ENCODE measurements around the gene EXD3. TPM values are rescaled to one million over a fixed set of nuclear protein-coding genes. Genes with fewer than 3 reads are reported as not detected.

The EXD3 gene
- total and polyA plus RNA-seq, 5 donors, result 7.9 to 14.6 (median 12.6) TPM

- 94% methylated on average over 44 of the region's 44 CpGs for WGBS
- Histone ChIP-seq H3K9me3 (ENCODE audit: control insufficient read depth, low read length) (no peaks in the 10 kb centered on the region), H3K4me3 (ENCODE audit: low read length) (no peak overlapping the region), H3K27ac (ENCODE audit: low read length) (no peak overlapping the region), H3K4me1 (ENCODE audit: control insufficient read depth, insufficient read depth, low read length) (no peaks in the 10 kb centered on the region), H3K27me3 (ENCODE audit: control insufficient read depth, insufficient read depth) (no peaks in the 10 kb centered on the region)
- DNase-seq (peak in 2 of 3 donors; percentile 71 to 72), ATAC-seq (no peak)
- intact Hi-C loops (cut with DNase I), result no loop called here
Observed at GRCh38 chr9:137457406-137458193, 34.6 kb upstream of the EXD3 start.

DNA sequence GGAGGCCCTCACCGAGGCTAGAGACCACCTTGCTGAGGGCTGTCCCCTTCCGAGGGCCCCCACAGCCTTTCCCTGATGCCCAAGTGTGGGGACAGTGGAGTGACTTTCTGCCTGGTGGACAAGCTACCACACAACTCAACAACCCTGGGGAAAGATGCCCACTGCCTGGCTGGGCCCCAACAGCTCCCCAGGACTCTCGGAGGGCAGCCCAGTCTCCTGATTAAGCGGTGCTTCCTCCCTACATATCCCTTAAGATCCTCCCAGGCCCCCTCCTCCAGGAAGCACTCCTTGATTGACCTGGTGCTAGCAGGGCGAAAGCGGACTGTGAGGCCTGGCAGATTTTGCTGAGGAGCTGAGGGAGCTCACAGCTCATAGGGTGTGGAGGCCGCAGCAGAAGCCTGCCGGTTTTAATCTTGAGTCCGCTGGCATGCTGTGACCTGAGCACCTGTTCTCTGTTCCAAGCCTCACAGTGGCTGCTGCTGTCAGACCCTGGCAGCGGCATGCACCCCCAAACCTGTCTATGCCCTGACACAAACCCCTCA is 34.0 kb upstream of the EXD3 start:
- H3K9me3 ChIP-seq (ENCODE audit: control insufficient read depth, low read length), result no peaks in the 10 kb centered on the region
- DNase-seq, result peak; percentile 25 to 55 (median 39)
- 94% methylated on average over 10 of the region's 10 CpGs for WGBS
- no peak overlapping the region for H3K27ac ChIP-seq (ENCODE audit: low read length)
- intact Hi-C loops (cut with DNase I), result no loop called here
- no peak for ATAC-seq
- H3K4me3 ChIP-seq (ENCODE audit: low read length), result no peak overlapping the region
- no peaks in the 10 kb centered on the region for H3K4me1 ChIP-seq (ENCODE audit: control insufficient read depth, insufficient read depth, low read length)
- H3K27me3 ChIP-seq (ENCODE audit: control insufficient read depth, insufficient read depth), result no peaks in the 10 kb centered on the region

GRCh38 chr9:137456061-137456863 is 33.3 kb upstream of the EXD3 start:
- Histone ChIP-seq H3K4me3 (ENCODE audit: low read length) (no peak overlapping the region), H3K4me1 (ENCODE audit: control insufficient read depth, insufficient read depth, low read length) (no peaks in the 10 kb centered on the region), H3K27me3 (ENCODE audit: control insufficient read depth, insufficient read depth) (no peaks in the 10 kb centered on the region), H3K9me3 (ENCODE audit: control insufficient read depth, low read length) (no peaks in the 10 kb centered on the region), H3K27ac (ENCODE audit: low read length) (no peak overlapping the region)
- intact Hi-C loops (cut with DNase I), result no loop called here
- WGBS, result 80% methylated on average over 12 of the region's 12 CpGs
- DNase-seq (peak in 2 of 3 donors; percentile 16 to 41), ATAC-seq (no peak)

DNA sequence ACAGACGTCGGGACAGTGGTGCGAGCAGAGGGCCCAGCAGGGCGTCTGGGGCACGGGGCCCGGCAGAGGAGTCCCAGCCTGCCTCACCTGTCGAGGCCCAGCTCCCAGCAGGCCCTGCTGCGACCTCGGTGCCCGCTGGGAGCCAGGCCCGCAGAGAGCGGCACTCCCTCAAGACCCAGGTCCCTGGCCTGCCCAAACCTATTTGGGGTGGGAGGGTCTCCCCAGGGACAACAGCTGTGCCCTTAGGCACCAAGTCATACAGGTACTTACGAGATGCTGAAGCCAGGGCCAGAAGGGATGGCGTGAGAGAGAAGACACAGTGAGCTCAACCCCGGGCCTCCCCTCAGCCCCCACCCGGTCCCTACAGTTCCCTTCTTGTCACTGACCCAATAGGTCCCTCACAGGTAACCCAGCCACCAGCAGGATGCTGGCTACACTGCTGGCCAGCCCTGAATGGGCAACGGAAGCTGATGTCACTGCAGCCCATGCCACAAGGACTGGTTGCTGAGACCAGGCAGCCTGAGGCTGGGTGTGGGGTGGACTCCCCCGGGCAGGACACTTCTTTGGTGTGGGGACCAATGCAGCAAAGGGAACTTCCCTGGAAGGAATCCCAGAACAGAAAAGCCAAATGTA is 32.5 kb upstream of the EXD3 start:
- Histone ChIP-seq H3K27ac (ENCODE audit: low read length) (no peak overlapping the region), H3K4me1 (ENCODE audit: control insufficient read depth, insufficient read depth, low read length) (no peaks in the 10 kb centered on the region), H3K27me3 (ENCODE audit: control insufficient read depth, insufficient read depth) (no peaks in the 10 kb centered on the region), H3K9me3 (ENCODE audit: control insufficient read depth, low read length) (no peaks in the 10 kb centered on the region), H3K4me3 (ENCODE audit: low read length) (no peak overlapping the region)
- intact Hi-C loops (cut with DNase I), result no loop called here
- ATAC-seq (no peak), DNase-seq (peak; percentile 14 to 37 (median 32))
- WGBS, result 86% methylated on average over 18 of the region's 18 CpGs

DNA sequence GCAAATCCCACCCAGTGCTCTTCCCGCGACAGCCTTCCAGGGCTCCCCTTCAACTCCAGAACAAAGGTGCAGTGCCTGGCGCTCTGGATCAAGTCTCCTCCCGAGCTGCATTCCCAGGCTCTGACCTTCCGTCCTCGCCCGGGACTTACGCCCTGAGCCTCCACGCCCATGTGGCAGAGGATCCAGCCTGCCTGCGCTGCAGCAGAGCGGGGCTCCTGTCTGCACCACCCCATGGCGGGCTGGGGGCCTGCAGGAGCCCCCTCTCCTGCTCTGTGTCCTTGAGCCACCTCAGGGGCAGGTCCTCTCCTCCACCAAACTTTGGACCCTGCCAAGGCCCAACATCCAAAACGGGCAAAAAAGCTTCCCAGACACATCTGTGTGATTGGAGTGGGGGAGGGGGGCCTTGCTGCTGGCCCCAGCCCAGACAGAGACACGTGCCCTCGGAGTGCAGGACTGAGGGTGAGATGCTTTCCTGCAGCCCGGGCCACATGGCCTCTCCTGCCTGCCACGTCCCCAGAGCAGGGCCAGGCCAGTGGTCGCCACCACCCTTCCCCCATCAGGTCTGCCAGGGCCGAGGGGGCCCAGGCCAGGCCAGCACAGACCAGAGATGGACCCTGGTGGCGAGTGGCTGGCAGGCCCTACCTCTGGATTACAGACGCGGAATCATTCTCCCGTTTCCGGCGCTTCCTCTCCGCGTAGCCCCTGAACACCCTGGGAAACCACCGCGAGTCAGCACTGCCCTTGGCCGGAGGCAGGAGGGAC is 31.8 kb upstream of the EXD3 start:
- Histone ChIP-seq H3K9me3 (ENCODE audit: control insufficient read depth, low read length) (no peaks in the 10 kb centered on the region), H3K4me3 (ENCODE audit: low read length) (peak overlapping the region; percentile 54), H3K27ac (ENCODE audit: low read length) (peak overlapping the region; percentile 16), H3K27me3 (ENCODE audit: control insufficient read depth, insufficient read depth) (no peaks in the 10 kb centered on the region), H3K4me1 (ENCODE audit: control insufficient read depth, insufficient read depth, low read length) (no peaks in the 10 kb centered on the region)
- DNase-seq, result peak; percentile 50 to 77 (median 73)
- ATAC-seq, result peak; percentile 1 to 15
- intact Hi-C loops (cut with DNase I), result no loop called here
- WGBS, result 51% methylated on average over 30 of the region's 30 CpGs

- peak; percentile 30 to 53 for ATAC-seq
- intact Hi-C loops (cut with DNase I), result no loop called here
- no peaks in the 10 kb centered on the region for H3K27me3 ChIP-seq (ENCODE audit: control insufficient read depth, insufficient read depth)
- H3K27ac ChIP-seq (ENCODE audit: low read length), result peak overlapping the region; percentile 16
- no peaks in the 10 kb centered on the region for H3K9me3 ChIP-seq (ENCODE audit: control insufficient read depth, low read length)
- 20% methylated on average over 21 of the region's 24 CpGs for WGBS
- DNase-seq, result peak; percentile 69 to 89 (median 83)
- no peaks in the 10 kb centered on the region for H3K4me1 ChIP-seq (ENCODE audit: control insufficient read depth, insufficient read depth, low read length)
- H3K4me3 ChIP-seq (ENCODE audit: low read length), result peak overlapping the region; percentile 54
Observed at GRCh38 chr9:137454145-137454596, 31.2 kb upstream of the EXD3 start.

DNA sequence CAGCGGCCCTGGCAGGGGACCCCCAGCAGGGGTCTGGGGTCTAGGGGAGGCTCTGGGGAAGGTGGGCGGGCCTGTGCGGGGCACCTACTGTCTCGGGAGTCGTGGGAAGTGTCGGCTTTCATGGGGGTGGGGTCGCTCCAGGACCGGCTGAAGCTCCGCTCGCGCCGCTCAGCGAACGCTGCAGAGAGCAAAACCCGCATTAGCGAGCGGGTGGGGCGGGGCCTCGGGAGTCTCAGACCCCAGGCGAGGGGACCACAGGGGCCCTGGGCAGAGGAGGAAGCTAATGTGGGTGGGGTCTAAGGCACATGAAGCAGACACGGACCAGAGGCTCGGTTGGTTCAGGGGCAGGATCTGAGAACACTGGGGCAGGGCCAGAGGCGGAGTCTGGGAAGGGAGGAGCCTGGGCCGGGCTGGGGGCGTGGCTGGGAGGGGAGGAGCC is 30.7 kb upstream of the EXD3 start:
- WGBS, result 21% methylated on average over 25 of the region's 25 CpGs
- Histone ChIP-seq H3K4me3 (ENCODE audit: low read length) (peak overlapping the region; percentile 23), H3K27me3 (ENCODE audit: control insufficient read depth, insufficient read depth) (no peaks in the 10 kb centered on the region), H3K4me1 (ENCODE audit: control insufficient read depth, insufficient read depth, low read length) (no peaks in the 10 kb centered on the region), H3K27ac (ENCODE audit: low read length) (no peak overlapping the region), H3K9me3 (ENCODE audit: control insufficient read depth, low read length) (no peaks in the 10 kb centered on the region)
- intact Hi-C loops (cut with DNase I), result no loop called here
- DNase-seq, result peak; percentile 79 to 90 (median 88)
- peak; percentile 74 to 77 for ATAC-seq

GRCh38 chr9:137452761-137453642 is 30.0 kb upstream of the EXD3 start:
- intact Hi-C loops (cut with DNase I), result no loop called here
- no peak overlapping the region for H3K27ac ChIP-seq (ENCODE audit: low read length)
- peak; percentile 2 to 3 for ATAC-seq
- peak; percentile 40 to 76 (median 75) for DNase-seq
- H3K27me3 ChIP-seq (ENCODE audit: control insufficient read depth, insufficient read depth), result no peaks in the 10 kb centered on the region
- H3K4me1 ChIP-seq (ENCODE audit: control insufficient read depth, insufficient read depth, low read length), result no peaks in the 10 kb centered on the region
- no peak overlapping the region for H3K4me3 ChIP-seq (ENCODE audit: low read length)
- WGBS, result 83% methylated on average over 43 of the region's 43 CpGs
- no peaks in the 10 kb centered on the region for H3K9me3 ChIP-seq (ENCODE audit: control insufficient read depth, low read length)

GRCh38 chr9:137452006-137452760 is 29.2 kb upstream of the EXD3 start:
- no peak for ATAC-seq
- Histone ChIP-seq H3K27ac (ENCODE audit: low read length) (no peak overlapping the region), H3K4me3 (ENCODE audit: low read length) (no peak overlapping the region), H3K4me1 (ENCODE audit: control insufficient read depth, insufficient read depth, low read length) (no peaks in the 10 kb centered on the region), H3K27me3 (ENCODE audit: control insufficient read depth, insufficient read depth) (no peaks in the 10 kb centered on the region), H3K9me3 (ENCODE audit: control insufficient read depth, low read length) (no peaks in the 10 kb centered on the region)
- intact Hi-C loops (cut with DNase I), result no loop called here
- 92% methylated on average over 17 of the region's 17 CpGs for WGBS
- peak; percentile 13 to 71 (median 25) for DNase-seq

Data from right cardiac atrium (tissue), 5 donors.